HCT116 (cell line): ENCODE measurements around the gene FHL3. TPM values are rescaled to one million over a fixed set of nuclear protein-coding genes. Genes with fewer than 3 reads are reported as not detected.

Source experiments
- ATAC-seq: fragments of 200-7000 bp; cut with Tn5 transposase; 2 replicates; pipeline ENCODE4 v1.9.1; 2020; ENCODE audit warnings: mild to moderate bottlenecking, moderate library complexity
- BruUV-seq: library from RNA; stranded (reverse); fragments of 400-500 nt; replicated peaks from 2 replicates; lab custom pipeline; 2021; lab: Mats Ljungman, UMichigan
- CTCF ChIA-PET: fragments of 300-600 bp; sonication (Branson Sonifier 250); formaldehyde crosslinking; loops from one replicate; lab custom pipeline; 2021; ENCODE audit warnings: antibody characterized with exemption; lab: Charles Lee
- POLR2A ChIA-PET: fragments of 300-600, 350-600 bp; sonication (Branson Sonifier 250); formaldehyde crosslinking; loops from one replicate; lab custom pipeline; 2021; ENCODE audit warnings: antibody characterized with exemption; lab: Charles Lee
- RAD21 ChIA-PET, 2 experiments: fragments of 300-600 bp; sonication (Branson Sonifier 250); formaldehyde crosslinking; loops; one replicate each; lab custom pipeline; 2023; ENCODE audit warnings: low total read pairs in 2 of 2; ENCODE audit not compliant: uncharacterized antibody in 2 of 2, unreplicated experiment in 2 of 2, low non-redundant PET in 1 of 2; lab: Charles Lee
- DNase-seq: peaks from one replicate; pipeline ENCODE4 v3.0.0-alpha.2; 2010; ENCODE audit warnings: low read depth, low spot score
- H2AFZ ChIP-seq: fragments of 200-600 bp; shearing (Covaris generic), sonication (generic); 2 replicates; pipeline ENCODE4 v1.6.1; 2017; ENCODE audit warnings: low read depth, mixed run types, mixed read lengths, antibody characterized with exemption, low read length; ENCODE audit not compliant: poor library complexity, severe bottlenecking
- H3K27ac ChIP-seq: 2 replicates; pipeline ENCODE4 v1.5.1; 2012; ENCODE audit warnings: low read depth, low read length
- H3K27me3 ChIP-seq: fragments of 200-600 bp; sonication (generic); 2 replicates; pipeline ENCODE4 v1.6.1; 2016; ENCODE audit warnings: mixed run types, low read length, mixed read lengths; ENCODE audit not compliant: insufficient read depth
- H3K36me3 ChIP-seq, 2 experiments: fragments of 200-500 bp in 1 of 2; fragments of 200-600 bp in 1 of 2; sonication (Bioruptor generic) in 1 of 2; sonication (generic) in 1 of 2; 2 replicates each; pipeline versions ENCODE4 v1.5.1 to v1.6.1; 2014 to 2016; ENCODE audit warnings: low read length in 2 of 2, inconsistent platforms in 1 of 2, mixed read lengths in 1 of 2, mixed run types in 1 of 2; ENCODE audit not compliant: insufficient read depth in 2 of 2, control insufficient read depth in 1 of 2
- H3K4me1 ChIP-seq, 2 experiments: fragments of 200-600 bp in 1 of 2; sonication (generic) in 1 of 2; 2 replicates each; pipeline versions ENCODE4 v1.5.1 to v1.6.1; 2012 to 2017; ENCODE audit warnings: low read length in 2 of 2, inconsistent platforms in 1 of 2, mild to moderate bottlenecking in 1 of 2, mixed read lengths in 1 of 2, mixed run types in 1 of 2, moderate library complexity in 1 of 2; ENCODE audit not compliant: insufficient read depth in 2 of 2, control insufficient read depth in 1 of 2
- H3K4me2 ChIP-seq: fragments of 200-600 bp; sonication (generic); 2 replicates; pipeline ENCODE4 v1.6.1; 2017; ENCODE audit warnings: mixed run types, low read length, mixed read lengths
- H3K4me3 ChIP-seq, 2 experiments: fragments of 200-600 bp in 1 of 2; sonication (generic) in 1 of 2; replicated peaks in 1 of 2; 2 replicates each; pipeline ENCODE4 v1.5.1; 2011 to 2016; ENCODE audit warnings: low read length in 2 of 2, control low read depth in 1 of 2, low read depth in 1 of 2, mild to moderate bottlenecking in 1 of 2, mixed read lengths in 1 of 2, mixed run types in 1 of 2
- H3K79me2 ChIP-seq: fragments of 200-600 bp; sonication (generic); 2 replicates; pipeline ENCODE4 v1.6.1; 2017; ENCODE audit warnings: mild to moderate bottlenecking, mixed run types, low read length, moderate library complexity, mixed read lengths; ENCODE audit not compliant: insufficient read depth
- H3K9ac ChIP-seq: fragments of 200-600 bp; sonication (generic); 2 replicates; pipeline ENCODE4 v1.6.1; 2016; ENCODE audit warnings: low read length, mixed read lengths
- H3K9me2 ChIP-seq: fragments of 200-600 bp; sonication (generic), shearing (Covaris generic); 2 replicates; pipeline ENCODE4 v1.6.1; 2017; ENCODE audit warnings: mixed run types, mild to moderate bottlenecking, moderate library complexity; ENCODE audit not compliant: insufficient read depth
- H3K9me3 ChIP-seq, 2 experiments: fragments of 200-500 bp in 1 of 2; fragments of 200-600 bp in 1 of 2; sonication (Bioruptor generic) in 1 of 2; sonication (generic) in 1 of 2; 2 replicates each; pipeline ENCODE4 v1.6.1; 2014 to 2017; ENCODE audit warnings: low read length in 2 of 2, mixed read lengths in 2 of 2, inconsistent platforms in 1 of 2, low read depth in 1 of 2, mild to moderate bottlenecking in 1 of 2, mixed run types in 1 of 2, moderate library complexity in 1 of 2; ENCODE audit not compliant: control insufficient read depth in 1 of 2, insufficient read depth in 1 of 2
- H4K20me1 ChIP-seq: fragments of 200-600 bp; sonication (generic), shearing (Covaris generic); 2 replicates; pipeline ENCODE4 v1.6.1; 2017; ENCODE audit warnings: mixed run types, mild to moderate bottlenecking, moderate library complexity; ENCODE audit not compliant: insufficient read depth
- CEBPB ChIP-seq: IDR thresholded peaks from 2 replicates; pipeline ENCODE4 v1.6.1; 2012; ENCODE audit warnings: low read depth
- EGR1 ChIP-seq: IDR thresholded peaks from 2 replicates; pipeline ENCODE4 v1.6.1; 2012; ENCODE audit warnings: low read depth
- SRF ChIP-seq: IDR thresholded peaks from 2 replicates; pipeline ENCODE4 v1.6.1; 2012; ENCODE audit warnings: low read depth
- intact Hi-C: fragments of 100-400 bp; cut with micrococcal nuclease; formaldehyde crosslinking; loops from 2 replicates; pipeline ENCODE4 v1.10.0; 2022
- total RNA-seq: library from RNA; stranded (reverse); gene quantifications from one replicate; pipeline ENCODE4 v1.2.1, GENCODE V29; 2021; ENCODE audit not compliant: unreplicated experiment

Gene FHL3
- total RNA-seq, 1 experiment from 2014 or later: 22.5 TPM

DNA sequence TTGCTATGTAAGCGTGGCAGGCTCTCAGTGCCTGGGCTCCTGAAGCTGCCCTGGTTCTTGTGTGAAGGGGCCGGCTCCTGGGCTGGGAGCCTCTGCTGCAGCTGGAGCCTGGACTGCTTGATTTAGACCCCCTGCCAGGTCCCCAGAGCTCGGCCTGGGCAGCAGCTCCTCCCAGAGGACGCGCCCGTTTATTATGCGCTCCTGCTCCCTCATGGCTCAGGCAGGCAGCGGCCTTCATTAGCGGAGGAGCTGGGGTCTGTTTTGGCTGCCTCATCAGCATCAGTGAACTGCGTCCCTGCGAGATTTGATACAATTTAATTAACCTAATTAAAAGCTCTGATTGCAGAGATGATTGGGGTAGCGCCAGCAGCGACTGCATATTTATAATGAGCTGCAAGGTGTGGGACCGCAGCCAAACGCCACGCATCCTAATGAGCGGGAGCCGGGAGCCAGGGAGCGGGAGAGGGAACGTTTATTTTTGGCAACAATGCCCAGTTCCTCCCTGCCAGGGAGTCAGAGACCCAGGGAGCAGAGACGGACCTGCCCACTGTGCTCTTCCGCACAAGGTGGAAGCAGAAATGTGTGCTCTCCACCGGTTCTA, 23.9 kb upstream of the FHL3 start:
- CTCF ChIA-PET: interaction anchor here (1.4 kb wide), 2 partner anchors 43 to 806 kb away, joined by 3 read pairs; no protein-coding TSS in a partner anchor
- Histone ChIP-seq H3K27ac (no peak overlapping the region), H3K36me3 (peaks cover 14 to 26% of the 10 kb centered on the region in 2 experiments; a peak in 3 of 4 replicates), H4K20me1 (no peaks in the 10 kb centered on the region), H3K9ac (no peak overlapping the region), H3K4me2 (no peak overlapping the region), H2AFZ (no peak overlapping the region), H3K4me3 (no peak overlapping the region), H3K9me3 (no peaks in the 10 kb centered on the region), H3K27me3 (no peaks in the 10 kb centered on the region), H3K9me2 (no peaks in the 10 kb centered on the region), H3K79me2 (no peaks in the 10 kb centered on the region), H3K4me1 (peaks cover 0 to 14% of the 10 kb centered on the region in 2 experiments; a peak in 1 of 4 replicates)
- intact Hi-C loops: loop anchor here (5.0 kb wide), 1 partner anchor 788 kb away; no protein-coding TSS in a partner anchor
- ATAC-seq: no peak
- RAD21 ChIA-PET: no interaction called here
- no peak for DNase-seq
- TF ChIP-seq EGR1: no peak
- POLR2A ChIA-PET: no interaction called here
- no TSS peak for BruUV-seq

DNA sequence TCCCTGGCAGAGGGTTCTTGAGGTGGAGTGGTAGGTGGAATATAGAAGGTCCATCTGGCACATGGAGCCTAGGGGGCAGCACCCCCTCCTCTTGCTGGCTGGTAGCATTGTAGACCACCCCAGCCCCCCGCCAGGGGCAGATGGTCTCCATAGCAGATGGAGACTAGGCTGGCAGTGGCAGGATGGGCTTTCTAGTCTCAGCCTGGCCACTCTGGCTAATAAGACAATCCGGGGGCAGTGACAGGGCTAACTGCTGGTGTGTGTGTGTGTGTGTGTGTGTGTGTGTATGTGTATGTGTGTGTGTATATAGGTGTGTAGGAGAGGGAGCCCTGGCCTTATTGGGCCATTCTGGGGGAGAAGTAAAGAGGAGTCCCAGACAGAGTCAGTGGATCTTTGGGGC, 23.4 kb upstream of the FHL3 start:
- no peak overlapping the region for H3K4me3 ChIP-seq
- ATAC-seq: no peak
- H3K9me2 ChIP-seq: no peaks in the 10 kb centered on the region
- CTCF ChIA-PET: interaction anchor here (0.9 to 1.4 kb wide), 2 partner anchors 12 to 807 kb away, joined by 3 read pairs; no protein-coding TSS in a partner anchor
- no TSS peak for BruUV-seq
- no peaks in the 10 kb centered on the region for H4K20me1 ChIP-seq
- RAD21 ChIA-PET: no interaction called here
- H3K27ac ChIP-seq: no peak overlapping the region
- intact Hi-C loops: loop anchor here (5.0 kb wide), 1 partner anchor 789 kb away; no protein-coding TSS in a partner anchor
- H2AFZ ChIP-seq: no peak overlapping the region
- H3K9me3 ChIP-seq: no peaks in the 10 kb centered on the region
- H3K4me1 ChIP-seq: peaks cover 0 to 14% of the 10 kb centered on the region in 2 experiments; a peak in 1 of 4 replicates
- POLR2A ChIA-PET: no interaction called here
- TF ChIP-seq SRF (no peak), CEBPB (no peak)
- no peak for DNase-seq
- no peak overlapping the region for H3K4me2 ChIP-seq
- peaks cover 17 to 30% of the 10 kb centered on the region in 2 experiments; a peak in 3 of 4 replicates for H3K36me3 ChIP-seq
- H3K9ac ChIP-seq: no peak overlapping the region
- no peaks in the 10 kb centered on the region for H3K27me3 ChIP-seq
- H3K79me2 ChIP-seq: no peaks in the 10 kb centered on the region
